Neural cell (in vitro differentiated cells): Measurements from ENCODE around the gene CDK6.
A peak's percentile ranks its signal among the peaks of the same experiment; 100 is the strongest.

Experiments
- CTCF ChIP-seq: fragments of 450-650 bp; IDR thresholded peaks from 2 replicates; pipeline ENCODE4 v1.5.1; 2014; ENCODE audit warnings: antibody characterized with exemption, mild to moderate bottlenecking, moderate library complexity; ENCODE audit not compliant: poor library complexity, severe bottlenecking
- RAD21 ChIP-seq: fragments of 450-650 bp; conservative IDR thresholded peaks from 2 replicates; pipeline ENCODE4 v1.6.1; 2014; ENCODE audit warnings: antibody characterized with exemption, mild to moderate bottlenecking, moderate library complexity
- REST ChIP-seq: IDR thresholded peaks from 2 replicates; pipeline ENCODE4 v1.6.1; 2012; ENCODE audit warnings: borderline replicate concordance

- TF ChIP-seq CTCF (peak; percentile 93), RAD21 (peak; percentile 75), REST (no peak)
Measured at GRCh38 chr7:92833024-92833765, 3.2 kb downstream of the CDK6 start.
